K562 (cell line): ENCODE results near the gene FOXA3. TPM values are rescaled to one million over a fixed set of nuclear protein-coding genes. Genes with fewer than 3 reads are reported as not detected.

Experiments
- ADNP ChIP-seq: fragments of 200-800 bp; sonication (Bioruptor generic); IDR thresholded peaks from 2 replicates; pipeline ENCODE4 v1.6.1; 2016; ENCODE audit warnings: missing genetic modification characterization, missing compliant biosample characterization
- ARID3A ChIP-seq: IDR thresholded peaks from 2 replicates; pipeline ENCODE4 v1.6.1; 2012; ENCODE audit warnings: low read depth, low read length, improper control_type of control experiment, borderline replicate concordance
- CBX5 ChIP-seq: IDR thresholded peaks from 2 replicates; pipeline ENCODE4 v1.6.1; 2014; ENCODE audit warnings: low read depth, borderline replicate concordance
- ESRRB ChIP-seq: fragments of 250-450 bp; sonication (Bioruptor Pico); IDR thresholded peaks from 2 replicates; pipeline ENCODE4 v1.5.0; 2020; ENCODE audit warnings: mild to moderate bottlenecking, moderate library complexity, borderline replicate concordance
- ETV5 ChIP-seq: sonication (generic); formaldehyde crosslinking; IDR thresholded peaks from 2 replicates; pipeline ENCODE4 v1.4.0; 2020; ENCODE audit warnings: low read depth, mild to moderate bottlenecking, missing genetic modification reagents
- GATAD2A ChIP-seq: fragments of 450-650 bp; IDR thresholded peaks from 2 replicates; pipeline ENCODE4 v1.6.1; 2017
- HNRNPH1 ChIP-seq: fragments of 200-400 bp; formaldehyde crosslinking; optimal IDR thresholded peaks from 2 replicates; pipeline ENCODE3; 2017; ENCODE audit warnings: low read depth, mild to moderate bottlenecking, low read length, moderate library complexity
- RBM22 ChIP-seq: fragments of 200-400 bp; formaldehyde crosslinking; IDR thresholded peaks from 2 replicates; pipeline ENCODE4 v1.6.1; 2018; ENCODE audit warnings: low read length, low read depth; ENCODE audit not compliant: poor library complexity, severe bottlenecking
- SMAD1 ChIP-seq: fragments of 150-350 bp; IDR thresholded peaks from 2 replicates; pipeline ENCODE4 v1.6.1; 2014; ENCODE audit warnings: low read length, low read depth; ENCODE audit not compliant: partially characterized antibody
- STAT5A ChIP-seq: IDR thresholded peaks from 2 replicates; pipeline ENCODE4 v1.6.1; 2012; ENCODE audit warnings: low read length, inconsistent platforms, borderline replicate concordance
- ZBTB9 ChIP-seq: fragments of 450-650 bp; formaldehyde crosslinking; IDR thresholded peaks from 2 replicates; pipeline ENCODE4 v1.4.0; 2020; ENCODE audit warnings: mild to moderate bottlenecking, moderate library complexity
- ZNF143 ChIP-seq: sonication (generic); formaldehyde crosslinking; IDR thresholded peaks from 2 replicates; pipeline ENCODE4 v1.9.0; 2022; ENCODE audit warnings: mild to moderate bottlenecking, missing genetic modification reagents
- ZNF583 ChIP-seq: fragments of 250-450 bp; sonication (Bioruptor Pico); IDR thresholded peaks from 2 replicates; pipeline ENCODE4 v1.4.0; 2020
- ZNF668 ChIP-seq: fragments of 250-450 bp; sonication (Bioruptor Pico); IDR thresholded peaks from 2 replicates; pipeline ENCODE4 v1.8.0; 2022; ENCODE audit warnings: mild to moderate bottlenecking, inconsistent platforms
- ZZZ3 ChIP-seq: fragments of 450-650 bp; IDR thresholded peaks from 2 replicates; pipeline ENCODE4 v1.6.1; 2016; ENCODE audit warnings: antibody characterized with exemption, mild to moderate bottlenecking, moderate library complexity
- polyA plus RNA-seq, 8 experiments: library from polyadenylated mRNA; depleted of rRNA in 4 of 8; stranded (reverse) in 5 of 8; unstranded in 3 of 8; fragments of >200 nt; fragmentation: Nextera tagmentation in 2 of 8; fragmentation: Illumina TruSeq in 1 of 8; extraction: Ambion mirVana in 2 of 8; extraction: Trizol in 1 of 8; gene quantifications; 2 replicates each; pipeline versions ENCODE4 v1.2.1 to v1.2.3, GENCODE V29; 2011 to 2014; ENCODE audit warnings: inconsistent platforms in 1 of 8, missing spikeins in 1 of 8
- total RNA-seq, 7 experiments: library from RNA; depleted of rRNA in 6 of 7; stranded (reverse); fragments of >200 nt in 6 of 7; fragmentation: Illumina TruSeq in 2 of 7; extraction: Trizol in 2 of 7; gene quantifications; 2 replicates each; pipeline versions ENCODE4 v1.2.1 to v1.2.3, GENCODE V29; 2011 to 2021; ENCODE audit warnings: low replicate concordance in 1 of 7
- TF ChIP-seq, protein P1 (sequence below), 2 experiments: fragments of 450-650 bp; formaldehyde crosslinking in 1 of 2; IDR thresholded peaks; 2 replicates each; pipeline versions ENCODE4 v1.4.0 to v1.6.1; 2014 to 2020; ENCODE audit warnings: mild to moderate bottlenecking in 2 of 2, borderline replicate concordance in 1 of 2, low read depth in 1 of 2

FOXA3 gene
- total and polyA plus RNA-seq, 9 of the 15 experiments (the other 6 are each of a cell fraction or from before 2014, with no cell fraction given), result 1.3 to 15.5 (median 4.7) TPM

- TF ChIP-seq, protein P1, sequence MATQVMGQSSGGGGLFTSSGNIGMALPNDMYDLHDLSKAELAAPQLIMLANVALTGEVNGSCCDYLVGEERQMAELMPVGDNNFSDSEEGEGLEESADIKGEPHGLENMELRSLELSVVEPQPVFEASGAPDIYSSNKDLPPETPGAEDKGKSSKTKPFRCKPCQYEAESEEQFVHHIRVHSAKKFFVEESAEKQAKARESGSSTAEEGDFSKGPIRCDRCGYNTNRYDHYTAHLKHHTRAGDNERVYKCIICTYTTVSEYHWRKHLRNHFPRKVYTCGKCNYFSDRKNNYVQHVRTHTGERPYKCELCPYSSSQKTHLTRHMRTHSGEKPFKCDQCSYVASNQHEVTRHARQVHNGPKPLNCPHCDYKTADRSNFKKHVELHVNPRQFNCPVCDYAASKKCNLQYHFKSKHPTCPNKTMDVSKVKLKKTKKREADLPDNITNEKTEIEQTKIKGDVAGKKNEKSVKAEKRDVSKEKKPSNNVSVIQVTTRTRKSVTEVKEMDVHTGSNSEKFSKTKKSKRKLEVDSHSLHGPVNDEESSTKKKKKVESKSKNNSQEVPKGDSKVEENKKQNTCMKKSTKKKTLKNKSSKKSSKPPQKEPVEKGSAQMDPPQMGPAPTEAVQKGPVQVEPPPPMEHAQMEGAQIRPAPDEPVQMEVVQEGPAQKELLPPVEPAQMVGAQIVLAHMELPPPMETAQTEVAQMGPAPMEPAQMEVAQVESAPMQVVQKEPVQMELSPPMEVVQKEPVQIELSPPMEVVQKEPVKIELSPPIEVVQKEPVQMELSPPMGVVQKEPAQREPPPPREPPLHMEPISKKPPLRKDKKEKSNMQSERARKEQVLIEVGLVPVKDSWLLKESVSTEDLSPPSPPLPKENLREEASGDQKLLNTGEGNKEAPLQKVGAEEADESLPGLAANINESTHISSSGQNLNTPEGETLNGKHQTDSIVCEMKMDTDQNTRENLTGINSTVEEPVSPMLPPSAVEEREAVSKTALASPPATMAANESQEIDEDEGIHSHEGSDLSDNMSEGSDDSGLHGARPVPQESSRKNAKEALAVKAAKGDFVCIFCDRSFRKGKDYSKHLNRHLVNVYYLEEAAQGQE (IDR thresholded peaks at IDR 0.05; ENCODE audit: borderline replicate concordance), result peak; percentile 95
- TF ChIP-seq, protein P1 (CRISPR knock-in tag; IDR thresholded peaks at IDR 0.05; ENCODE audit: low read depth), result 0 out of 2 replicates have a peak, but pooled peaks have one; percentile 19
- no peak for TF ChIP-seq HNRNPH1
- TF ChIP-seq GATAD2A, result peak; percentile 88
- TF ChIP-seq ZZZ3, result no peak
- no peak for TF ChIP-seq ARID3A
- TF ChIP-seq ETV5 (CRISPR knock-in tag), result peak; percentile 59; the same call in 1 of the 2 replicates
- no peak for TF ChIP-seq ZNF668 (CRISPR knock-in tag)
- peak; percentile 98 for TF ChIP-seq ADNP (tag)
- TF ChIP-seq ZNF143 (CRISPR knock-in tag), result peak; percentile 65
- TF ChIP-seq STAT5A, result no peak; the same call in 1 of the 2 replicates
- no peak for TF ChIP-seq RBM22
- TF ChIP-seq ZBTB9 (CRISPR knock-in tag), result no peak
- TF ChIP-seq CBX5, result no peak
- TF ChIP-seq SMAD1, result peak; percentile 33
- TF ChIP-seq ZNF583 (CRISPR knock-in tag), result no peak
- no peak for TF ChIP-seq ESRRB (CRISPR knock-in tag)
Measured at GRCh38 chr19:45882652-45883585, 18.8 kb downstream of the FOXA3 start (continued).
